Measurements from ENCODE around the gene NCR3LG1.

NCR3LG1 gene

GRCh38 chr11:17416492-17416891 is 64.9 kb downstream of the NCR3LG1 start:
- Histone ChIP-seq H3K27ac (replicated peaks) (no peak overlapping the region), H3K27me3 (ENCODE audit: insufficient read depth, poor library complexity, severe bottlenecking) (peaks cover 3% of the 10 kb centered on the region), H3K4me3 (replicated peaks; ENCODE audit: insufficient read depth, low read length) (no peak overlapping the region)
- TF ChIP-seq, protein P1, sequence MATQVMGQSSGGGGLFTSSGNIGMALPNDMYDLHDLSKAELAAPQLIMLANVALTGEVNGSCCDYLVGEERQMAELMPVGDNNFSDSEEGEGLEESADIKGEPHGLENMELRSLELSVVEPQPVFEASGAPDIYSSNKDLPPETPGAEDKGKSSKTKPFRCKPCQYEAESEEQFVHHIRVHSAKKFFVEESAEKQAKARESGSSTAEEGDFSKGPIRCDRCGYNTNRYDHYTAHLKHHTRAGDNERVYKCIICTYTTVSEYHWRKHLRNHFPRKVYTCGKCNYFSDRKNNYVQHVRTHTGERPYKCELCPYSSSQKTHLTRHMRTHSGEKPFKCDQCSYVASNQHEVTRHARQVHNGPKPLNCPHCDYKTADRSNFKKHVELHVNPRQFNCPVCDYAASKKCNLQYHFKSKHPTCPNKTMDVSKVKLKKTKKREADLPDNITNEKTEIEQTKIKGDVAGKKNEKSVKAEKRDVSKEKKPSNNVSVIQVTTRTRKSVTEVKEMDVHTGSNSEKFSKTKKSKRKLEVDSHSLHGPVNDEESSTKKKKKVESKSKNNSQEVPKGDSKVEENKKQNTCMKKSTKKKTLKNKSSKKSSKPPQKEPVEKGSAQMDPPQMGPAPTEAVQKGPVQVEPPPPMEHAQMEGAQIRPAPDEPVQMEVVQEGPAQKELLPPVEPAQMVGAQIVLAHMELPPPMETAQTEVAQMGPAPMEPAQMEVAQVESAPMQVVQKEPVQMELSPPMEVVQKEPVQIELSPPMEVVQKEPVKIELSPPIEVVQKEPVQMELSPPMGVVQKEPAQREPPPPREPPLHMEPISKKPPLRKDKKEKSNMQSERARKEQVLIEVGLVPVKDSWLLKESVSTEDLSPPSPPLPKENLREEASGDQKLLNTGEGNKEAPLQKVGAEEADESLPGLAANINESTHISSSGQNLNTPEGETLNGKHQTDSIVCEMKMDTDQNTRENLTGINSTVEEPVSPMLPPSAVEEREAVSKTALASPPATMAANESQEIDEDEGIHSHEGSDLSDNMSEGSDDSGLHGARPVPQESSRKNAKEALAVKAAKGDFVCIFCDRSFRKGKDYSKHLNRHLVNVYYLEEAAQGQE (IDR thresholded peaks at IDR 0.05; ENCODE audit: insufficient replicate concordance, low read depth), result peak; percentile 67
- TF ChIP-seq SPI1 (IDR thresholded peaks at IDR 0.05; ENCODE audit: borderline replicate concordance, low read depth), result no peak
- no peak for DNase-seq (ENCODE audit: low read depth in 1 of 2, low spot score in 1 of 2)

- TF ChIP-seq SPI1 (IDR thresholded peaks at IDR 0.05; ENCODE audit: borderline replicate concordance, low read depth) (no peak), CTCF (IDR thresholded peaks at IDR 0.05; ENCODE audit: insufficient read depth, low read length) (no peak)
- TF ChIP-seq, protein P1 (IDR thresholded peaks at IDR 0.05; ENCODE audit: insufficient replicate concordance, low read depth), result no peak
- DNase-seq (ENCODE audit: low read depth in 1 of 2, low spot score in 1 of 2), result no peak
- peaks cover 6% of the 10 kb centered on the region for H3K27me3 ChIP-seq (ENCODE audit: insufficient read depth, poor library complexity, severe bottlenecking)
- no peak overlapping the region for H3K4me3 ChIP-seq (replicated peaks; ENCODE audit: insufficient read depth, low read length)
- no peak overlapping the region for H3K27ac ChIP-seq (replicated peaks)
Observed at GRCh38 chr11:17418444-17419081, 67.0 kb downstream of the NCR3LG1 start.

DNA sequence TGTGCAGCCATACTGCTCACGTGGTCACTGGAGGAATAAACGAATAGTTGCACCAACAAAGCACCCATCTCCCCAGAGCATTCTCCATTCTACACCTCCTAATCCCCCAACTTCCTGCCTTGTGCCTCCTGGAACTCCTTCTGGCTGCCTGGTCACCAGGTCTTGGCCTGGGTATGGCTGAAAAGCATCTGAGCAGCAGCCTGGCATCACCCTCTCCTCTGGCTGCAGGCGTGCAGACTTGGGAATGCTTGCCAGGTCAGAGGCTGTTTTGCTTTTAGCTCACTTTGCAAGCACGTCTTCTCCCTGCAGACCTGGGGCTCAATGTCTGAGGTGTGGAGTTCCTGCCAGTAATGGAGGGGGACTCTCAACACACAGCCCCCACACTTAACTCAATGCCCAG is 70.2 kb downstream of the NCR3LG1 start:
- TF ChIP-seq GABPA (IDR thresholded peaks at IDR 0.05; ENCODE audit: low read depth) (no peak), SPI1 (IDR thresholded peaks at IDR 0.05; ENCODE audit: borderline replicate concordance, low read depth) (no peak), POLR2AphosphoS5 (IDR thresholded peaks at IDR 0.05; ENCODE audit: low read depth) (no peak), CTCF (IDR thresholded peaks at IDR 0.05; ENCODE audit: insufficient read depth, low read length) (no peak)
- TF ChIP-seq, protein P1 (IDR thresholded peaks at IDR 0.05; ENCODE audit: insufficient replicate concordance, low read depth), result no peak
- Histone ChIP-seq H3K27ac (replicated peaks) (no peak overlapping the region), H3K4me3 (replicated peaks; ENCODE audit: insufficient read depth, low read length) (no peak overlapping the region), H3K27me3 (ENCODE audit: insufficient read depth, poor library complexity, severe bottlenecking) (peaks cover 6% of the 10 kb centered on the region)
- no peak for DNase-seq (ENCODE audit: low read depth in 1 of 2, low spot score in 1 of 2)
